H1 (cell line): ENCODE results near the gene NMT2. TPM values are rescaled to one million over a fixed set of nuclear protein-coding genes. Genes with fewer than 3 reads are reported as not detected.

ENCODE experiments used
- GTF2F1 ChIP-seq: IDR thresholded peaks from 2 replicates; pipeline ENCODE4 v1.6.1; 2012; ENCODE audit warnings: low read depth, low read length, improper control_type of control experiment, borderline replicate concordance
- KDM5A ChIP-seq: fragments of 200-600 bp; IDR thresholded peaks from 2 replicates; pipeline ENCODE4 v1.7.1; 2012; ENCODE audit warnings: mild to moderate bottlenecking, low read length, inconsistent platforms, mixed read lengths
- RNF2 ChIP-seq: fragments of 200-900, 300-1000 bp; sonication (generic); IDR thresholded peaks from 2 replicates; pipeline ENCODE4 v1.7.1; 2016; ENCODE audit warnings: borderline replicate concordance, low read depth, mild to moderate bottlenecking, antibody characterized with exemption, low read length; ENCODE audit not compliant: poor library complexity, severe bottlenecking; ENCODE audit errors: missing control alignments
- polyA plus RNA-seq, 7 experiments: library from polyadenylated mRNA; depleted of rRNA in 3 of 7; stranded (reverse) in 5 of 7; unstranded in 2 of 7; fragments of >200 nt in 5 of 7; fragments of 200-250 nt in 2 of 7; gene quantifications; 1 replicate in 5 of 7; 2 replicates in 1 of 7; 4 replicates in 1 of 7; pipeline versions ENCODE4 v1.2.1 to v1.2.3, GENCODE V29; 2011 to 2013; ENCODE audit warnings: missing spikeins in 2 of 7, mixed read lengths in 2 of 7
- total RNA-seq: library from RNA; stranded (reverse); fragmentation: NEBNext Ultra II Directional; extraction: Animal tissue kit (Norgen Biotek cat#: 25700); gene quantifications from 2 replicates; pipeline ENCODE4 v1.2.1, GENCODE V29; 2021

NMT2 gene
- total and polyA plus RNA-seq, 2 of the 8 experiments (the other 6 are each of a cell fraction or from before 2014, with no cell fraction given) = 4.4 to 15.4 TPM

- TF ChIP-seq RNF2 = no peak
- no peak for TF ChIP-seq KDM5A
- TF ChIP-seq GTF2F1 = no peak
Measured at GRCh38 chr10:15182540-15183207, 14.2 kb upstream of the NMT2 start (continued).
